ENCODE measurements around the gene SLC51A.
A peak's percentile ranks its signal among the peaks of the same experiment; 100 is the strongest.

The SLC51A gene

DNA sequence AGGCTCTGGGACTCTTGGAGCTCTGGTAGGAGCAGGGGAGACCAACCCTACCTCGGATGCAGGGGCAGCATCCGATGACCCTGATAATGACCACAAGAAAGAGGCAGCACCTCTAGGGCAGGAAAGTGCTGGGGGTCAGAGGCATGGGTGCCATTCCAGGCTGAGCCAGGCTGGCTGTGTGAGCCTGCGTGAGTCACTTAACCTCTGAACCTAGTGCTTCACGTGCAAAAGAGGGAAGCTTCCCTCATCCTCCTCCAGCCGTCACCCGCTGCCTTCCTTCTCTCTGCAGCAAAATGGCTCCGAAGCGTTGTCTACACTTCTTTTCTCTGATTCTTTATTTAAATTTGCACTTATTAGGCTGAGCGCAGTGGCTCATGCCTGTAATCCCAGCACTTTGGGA, 40.6 kb upstream of the SLC51A start:
- TF ChIP-seq, protein P1, sequence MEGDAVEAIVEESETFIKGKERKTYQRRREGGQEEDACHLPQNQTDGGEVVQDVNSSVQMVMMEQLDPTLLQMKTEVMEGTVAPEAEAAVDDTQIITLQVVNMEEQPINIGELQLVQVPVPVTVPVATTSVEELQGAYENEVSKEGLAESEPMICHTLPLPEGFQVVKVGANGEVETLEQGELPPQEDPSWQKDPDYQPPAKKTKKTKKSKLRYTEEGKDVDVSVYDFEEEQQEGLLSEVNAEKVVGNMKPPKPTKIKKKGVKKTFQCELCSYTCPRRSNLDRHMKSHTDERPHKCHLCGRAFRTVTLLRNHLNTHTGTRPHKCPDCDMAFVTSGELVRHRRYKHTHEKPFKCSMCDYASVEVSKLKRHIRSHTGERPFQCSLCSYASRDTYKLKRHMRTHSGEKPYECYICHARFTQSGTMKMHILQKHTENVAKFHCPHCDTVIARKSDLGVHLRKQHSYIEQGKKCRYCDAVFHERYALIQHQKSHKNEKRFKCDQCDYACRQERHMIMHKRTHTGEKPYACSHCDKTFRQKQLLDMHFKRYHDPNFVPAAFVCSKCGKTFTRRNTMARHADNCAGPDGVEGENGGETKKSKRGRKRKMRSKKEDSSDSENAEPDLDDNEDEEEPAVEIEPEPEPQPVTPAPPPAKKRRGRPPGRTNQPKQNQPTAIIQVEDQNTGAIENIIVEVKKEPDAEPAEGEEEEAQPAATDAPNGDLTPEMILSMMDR (conservative IDR thresholded peaks at IDR 0.05; ENCODE audit: control insufficient read depth, insufficient read depth, low read depth, low read length) = no peak
- DNase-seq (ENCODE audit: low read depth) = no peak
- H3K4me3 ChIP-seq (ENCODE audit: control insufficient read depth, low read depth, low read length) = no peak overlapping the region

DNA sequence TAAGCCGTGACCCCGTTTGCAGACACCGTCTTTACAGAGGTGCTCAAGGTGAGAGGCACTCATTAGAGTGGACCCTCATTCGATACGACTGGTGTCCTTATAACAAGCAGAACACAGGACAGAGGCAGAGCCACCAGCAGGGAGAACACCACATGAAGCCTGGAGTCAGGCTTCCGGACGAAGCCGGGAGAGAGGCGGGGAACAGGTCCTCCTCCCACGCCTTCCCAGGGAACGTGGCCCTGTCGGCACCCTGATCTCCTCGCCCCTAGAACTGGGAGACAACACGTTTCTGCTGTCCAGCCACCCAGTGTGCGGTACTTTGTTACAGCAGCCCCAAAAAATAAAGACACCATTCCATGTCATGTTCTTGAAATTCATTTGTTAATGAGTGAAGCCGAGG, 38.8 kb upstream of the SLC51A start:
- DNase-seq (ENCODE audit: low read depth) = no peak
- no peak overlapping the region for H3K4me3 ChIP-seq (ENCODE audit: control insufficient read depth, low read depth, low read length)
- TF ChIP-seq, protein P1 (conservative IDR thresholded peaks at IDR 0.05; ENCODE audit: control insufficient read depth, insufficient read depth, low read depth, low read length) = no peak

DNA sequence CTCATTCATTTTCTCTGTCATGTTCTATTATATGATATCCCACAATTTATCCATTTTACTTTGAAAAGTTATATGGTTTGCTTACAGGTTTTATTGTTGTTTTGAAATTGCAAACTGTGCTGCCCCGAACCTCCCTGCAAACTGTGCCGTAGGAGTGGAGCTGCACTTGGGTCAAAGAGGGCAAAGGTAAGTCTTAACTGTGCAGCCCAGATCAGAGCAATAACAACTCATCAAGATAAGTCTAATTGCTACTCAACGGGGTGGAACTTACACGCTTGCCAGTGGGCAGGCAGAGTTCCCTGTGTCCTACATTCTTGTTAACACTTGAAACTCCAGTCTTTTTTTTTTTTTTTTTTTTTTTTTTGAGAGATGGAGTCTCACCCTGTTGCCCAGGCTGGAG, 38.4 kb upstream of the SLC51A start:
- no peak for DNase-seq (ENCODE audit: low read depth)
- TF ChIP-seq, protein P1 (conservative IDR thresholded peaks at IDR 0.05; ENCODE audit: control insufficient read depth, insufficient read depth, low read depth, low read length) = no peak

DNA sequence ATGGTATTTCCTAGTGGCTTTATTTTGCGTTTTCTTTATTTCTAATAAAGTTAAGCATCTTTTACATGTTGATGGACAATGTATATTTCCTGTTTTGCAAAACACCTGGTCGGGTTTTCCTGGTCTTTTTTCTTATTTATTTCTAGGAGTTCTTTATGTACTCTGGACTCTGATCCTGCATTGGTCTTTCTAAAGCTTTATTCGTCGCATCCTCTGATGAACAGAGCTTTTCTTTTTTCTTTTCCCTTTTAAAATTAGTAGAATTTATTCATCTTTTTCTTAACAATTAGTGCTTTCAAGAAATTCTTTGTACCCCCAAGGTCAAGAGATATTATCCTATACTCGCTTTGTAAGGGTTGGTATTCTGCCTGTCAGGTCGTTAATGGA, 37.3 kb upstream of the SLC51A start:
- no peak overlapping the region for H3K4me3 ChIP-seq (ENCODE audit: control insufficient read depth, low read depth, low read length)
- TF ChIP-seq, protein P1 (conservative IDR thresholded peaks at IDR 0.05; ENCODE audit: control insufficient read depth, insufficient read depth, low read depth, low read length) = no peak
- no peak for DNase-seq (ENCODE audit: low read depth)

More for the DNA sequence above, 38.4 kb upstream of the SLC51A start:
- no peak overlapping the region for H3K4me3 ChIP-seq (ENCODE audit: control insufficient read depth, low read depth, low read length)

DNA sequence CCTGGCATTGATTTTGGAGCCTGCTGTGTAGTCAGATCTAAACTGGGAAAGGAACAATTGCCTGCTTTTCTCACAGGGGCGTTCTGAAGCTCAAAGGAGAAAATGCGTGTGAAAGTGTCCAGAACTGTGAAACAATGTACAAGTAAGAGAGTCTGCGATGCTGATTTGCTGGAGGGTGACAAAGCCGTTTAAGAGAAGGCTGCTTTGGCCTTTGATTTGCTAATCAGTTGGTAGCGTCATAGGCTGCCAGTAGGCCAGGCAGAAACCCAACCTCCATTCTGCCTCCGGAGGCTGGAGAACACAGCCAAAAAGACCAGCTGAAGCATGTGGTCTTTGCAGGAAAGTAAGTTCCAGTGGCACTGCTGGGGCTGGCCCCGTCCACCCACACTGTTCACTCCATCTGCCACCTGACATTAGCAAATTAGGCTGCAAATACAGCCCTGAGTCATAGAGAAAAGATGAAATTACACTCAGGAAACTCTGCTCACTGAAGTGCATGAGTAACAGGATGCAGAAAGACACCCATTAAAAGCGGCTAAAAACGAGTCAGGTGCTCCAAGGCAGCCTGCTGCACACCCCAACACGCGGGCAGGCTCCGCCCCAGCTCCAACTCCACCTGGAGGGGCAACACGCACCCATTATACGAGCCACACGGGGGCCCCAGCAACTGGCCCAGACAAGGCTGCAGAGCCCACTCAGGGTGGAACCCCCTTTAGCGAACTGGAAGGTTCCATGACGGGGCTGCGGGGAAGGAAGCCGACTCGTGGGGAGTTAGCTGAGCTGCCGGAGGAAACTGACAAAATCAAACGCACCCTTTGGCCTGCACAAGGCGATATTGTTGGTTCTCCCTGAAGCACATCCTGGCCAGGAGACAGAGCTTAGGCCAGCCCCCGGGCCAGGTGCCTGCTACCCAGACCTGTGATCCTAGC, 36.7 kb upstream of the SLC51A start:
- H3K4me3 ChIP-seq (ENCODE audit: control insufficient read depth, low read depth, low read length) = no peak overlapping the region
- DNase-seq (ENCODE audit: low read depth) = peak; percentile 70
- TF ChIP-seq, protein P1 (conservative IDR thresholded peaks at IDR 0.05; ENCODE audit: control insufficient read depth, insufficient read depth, low read depth, low read length) = no peak

DNA sequence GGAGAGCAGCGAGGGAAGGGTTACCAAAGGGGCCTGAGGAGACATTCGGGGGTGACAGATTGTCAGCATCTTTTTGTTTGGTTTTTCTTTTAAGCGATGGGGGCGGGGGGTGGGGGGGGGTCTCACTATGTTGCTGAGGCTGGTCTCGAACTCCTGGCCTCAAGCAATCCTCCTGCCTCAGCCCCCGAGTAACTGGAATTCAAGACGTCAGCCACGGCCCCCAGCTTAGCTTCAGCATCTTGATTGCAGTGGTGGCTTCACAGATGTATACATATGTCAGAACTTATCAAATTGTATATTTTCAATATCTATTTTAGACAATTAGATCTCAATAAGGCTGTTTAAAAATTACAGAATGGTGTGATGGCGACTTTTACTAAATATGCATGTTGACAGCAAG, 36.0 kb upstream of the SLC51A start:
- TF ChIP-seq, protein P1 (conservative IDR thresholded peaks at IDR 0.05; ENCODE audit: control insufficient read depth, insufficient read depth, low read depth, low read length) = no peak
- H3K4me3 ChIP-seq (ENCODE audit: control insufficient read depth, low read depth, low read length) = no peak overlapping the region
- no peak for DNase-seq (ENCODE audit: low read depth)
